ENCODE results near the gene TFEB.

Gene TFEB

DNA sequence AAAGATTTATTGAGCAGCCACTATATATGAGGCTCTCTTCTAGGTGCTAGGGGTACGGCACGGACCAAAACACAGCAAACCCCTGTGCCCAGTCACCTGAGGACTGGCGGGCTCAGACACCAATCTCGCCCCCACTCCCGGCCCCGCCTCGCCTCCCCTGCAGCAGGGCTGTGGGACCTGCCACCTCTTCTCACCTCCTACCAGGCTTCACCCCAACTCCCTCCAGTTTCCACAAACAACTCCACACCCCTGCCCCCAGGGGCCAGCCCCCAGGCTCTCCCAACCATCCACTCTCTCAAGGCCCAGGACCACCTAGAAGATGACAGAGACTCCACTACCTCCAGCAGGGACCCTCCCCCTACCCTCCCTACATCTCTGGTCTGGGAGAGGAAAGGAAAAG is 6.5 kb downstream of the TFEB start:
- Histone ChIP-seq H3K4me1 (ENCODE audit: control insufficient read depth, insufficient read depth, low read length) (peaks cover 52% of the 10 kb centered on the region), H3K4me3 (ENCODE audit: low read length in 2 of 2) (no peak overlapping the region), H3K27ac (ENCODE audit: low read length) (no peak overlapping the region), H3K9me3 (ENCODE audit: control insufficient read depth in 2 of 2, low read length in 2 of 2) (no peaks in the 10 kb centered on the region), H3K9ac (ENCODE audit: low read length in 2 of 2) (no peak overlapping the region), H3K36me3 (ENCODE audit: control insufficient read depth in 2 of 2, insufficient read depth in 2 of 2, low read length in 2 of 2) (peaks cover 0 to 6% of the 10 kb centered on the region in 2 donors), H3K27me3 (ENCODE audit: control insufficient read depth in 1 of 2, insufficient read depth in 2 of 2, low read length in 2 of 2) (no peaks in the 10 kb centered on the region)

DNA sequence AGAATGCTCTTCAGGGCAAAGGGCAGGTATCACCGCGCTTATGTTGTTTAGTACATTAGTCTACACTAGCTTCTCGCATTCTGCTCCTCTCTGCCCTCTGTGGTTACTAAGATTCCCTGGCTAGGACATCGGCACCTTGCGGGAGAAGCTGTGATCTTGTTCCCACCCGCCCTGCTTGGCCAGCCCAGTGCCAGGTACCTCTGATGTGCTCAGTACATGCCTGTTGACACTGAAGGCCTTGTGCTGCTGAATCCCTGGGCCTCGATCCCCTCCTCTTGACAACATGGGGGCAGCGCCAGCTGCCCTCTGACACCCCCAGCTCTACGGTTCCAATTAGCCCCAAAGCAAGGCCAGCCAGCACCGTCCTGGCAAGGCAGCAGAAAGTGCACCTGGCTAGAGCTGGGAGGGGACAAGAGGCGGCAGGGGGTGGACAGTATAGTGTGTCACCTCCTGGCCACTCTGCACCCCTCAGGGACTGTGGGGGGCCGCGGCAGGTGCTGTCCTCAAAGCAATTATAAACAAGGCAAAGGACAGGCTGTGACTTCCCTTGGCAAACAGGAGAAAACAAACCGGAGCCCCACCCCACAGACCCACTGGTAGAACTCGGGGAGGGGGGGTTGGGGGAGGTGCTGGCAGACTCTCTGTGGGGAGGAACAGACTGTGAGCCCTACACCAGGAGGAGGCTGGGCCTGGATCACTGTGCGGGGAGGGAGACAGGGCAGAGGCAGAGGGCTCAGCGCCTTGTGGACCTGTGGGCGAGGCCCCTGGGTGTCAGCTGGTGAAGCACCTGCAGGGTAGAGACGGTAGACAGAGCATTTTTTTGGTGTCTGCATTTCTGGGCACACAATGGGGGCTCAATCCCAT is 7.1 kb downstream of the TFEB start:
- Histone ChIP-seq H3K27ac (ENCODE audit: low read length) (no peak overlapping the region), H3K9me3 (ENCODE audit: control insufficient read depth in 2 of 2, low read length in 2 of 2) (no peaks in the 10 kb centered on the region), H3K36me3 (ENCODE audit: control insufficient read depth in 2 of 2, insufficient read depth in 2 of 2, low read length in 2 of 2) (peaks cover 0 to 6% of the 10 kb centered on the region in 2 donors), H3K4me3 (ENCODE audit: low read length in 2 of 2) (no peak overlapping the region), H3K9ac (ENCODE audit: low read length in 2 of 2) (no peak overlapping the region), H3K27me3 (ENCODE audit: control insufficient read depth in 1 of 2, insufficient read depth in 2 of 2, low read length in 2 of 2) (no peaks in the 10 kb centered on the region), H3K4me1 (ENCODE audit: control insufficient read depth, insufficient read depth, low read length) (peaks cover 47% of the 10 kb centered on the region)

DNA sequence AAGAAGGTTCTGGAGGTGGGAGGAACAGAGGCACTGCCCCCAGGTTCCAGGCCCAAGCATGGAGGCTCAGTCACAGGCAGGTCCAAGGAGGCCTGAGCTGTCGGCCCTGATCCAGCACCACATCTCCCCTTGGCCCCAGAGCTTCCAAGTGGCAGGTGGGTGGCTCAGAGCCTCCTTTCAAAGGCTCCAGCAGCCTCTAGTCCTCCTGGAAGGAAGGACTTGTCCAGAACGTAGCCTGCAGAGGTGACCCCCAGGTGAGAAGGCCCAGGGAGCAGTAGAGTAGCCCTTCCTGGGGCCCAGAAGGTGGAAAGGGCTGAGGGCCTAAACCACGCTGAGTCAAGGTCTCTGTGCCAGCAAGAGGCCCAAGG is 7.7 kb downstream of the TFEB start:
- H3K4me1 ChIP-seq (ENCODE audit: control insufficient read depth, insufficient read depth, low read length), result peaks cover 43% of the 10 kb centered on the region
- H3K27ac ChIP-seq (ENCODE audit: low read length), result no peak overlapping the region
- H3K4me3 ChIP-seq (ENCODE audit: low read length in 2 of 2), result no peak overlapping the region
- no peaks in the 10 kb centered on the region for H3K27me3 ChIP-seq (ENCODE audit: control insufficient read depth in 1 of 2, insufficient read depth in 2 of 2, low read length in 2 of 2)
- no peak overlapping the region for H3K9ac ChIP-seq (ENCODE audit: low read length in 2 of 2)
- H3K36me3 ChIP-seq (ENCODE audit: control insufficient read depth in 2 of 2, insufficient read depth in 2 of 2, low read length in 2 of 2), result peaks cover 0 to 6% of the 10 kb centered on the region in 2 donors
- H3K9me3 ChIP-seq (ENCODE audit: control insufficient read depth in 2 of 2, low read length in 2 of 2), result no peaks in the 10 kb centered on the region

DNA sequence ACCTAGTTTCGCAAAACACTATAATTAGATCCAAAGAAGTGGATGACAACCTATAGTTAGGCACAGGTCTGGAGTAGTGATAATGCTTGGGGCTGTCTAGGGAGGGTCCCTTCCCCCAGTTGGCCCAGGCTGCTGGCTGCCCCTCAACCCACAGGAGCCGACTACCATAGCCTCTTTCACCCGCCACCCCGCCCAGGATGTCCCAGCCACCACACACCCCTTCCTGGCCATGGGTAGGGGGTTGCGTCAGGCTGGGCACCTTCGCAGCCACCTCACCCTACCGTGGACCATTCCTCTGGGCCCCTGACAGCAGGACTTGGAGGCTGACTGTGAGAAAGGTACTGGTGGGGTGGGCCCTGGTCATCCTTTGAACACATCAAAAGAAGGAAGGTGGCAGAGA is 8.5 kb downstream of the TFEB start:
- peaks cover 0 to 6% of the 10 kb centered on the region in 2 donors for H3K36me3 ChIP-seq (ENCODE audit: control insufficient read depth in 2 of 2, insufficient read depth in 2 of 2, low read length in 2 of 2)
- no peak overlapping the region for H3K9ac ChIP-seq (ENCODE audit: low read length in 2 of 2)
- peaks cover 37% of the 10 kb centered on the region for H3K4me1 ChIP-seq (ENCODE audit: control insufficient read depth, insufficient read depth, low read length)
- no peaks in the 10 kb centered on the region for H3K27me3 ChIP-seq (ENCODE audit: control insufficient read depth in 1 of 2, insufficient read depth in 2 of 2, low read length in 2 of 2)
- H3K4me3 ChIP-seq (ENCODE audit: low read length in 2 of 2), result no peak overlapping the region
- no peaks in the 10 kb centered on the region for H3K9me3 ChIP-seq (ENCODE audit: control insufficient read depth in 2 of 2, low read length in 2 of 2)
- H3K27ac ChIP-seq (ENCODE audit: low read length), result no peak overlapping the region

DNA sequence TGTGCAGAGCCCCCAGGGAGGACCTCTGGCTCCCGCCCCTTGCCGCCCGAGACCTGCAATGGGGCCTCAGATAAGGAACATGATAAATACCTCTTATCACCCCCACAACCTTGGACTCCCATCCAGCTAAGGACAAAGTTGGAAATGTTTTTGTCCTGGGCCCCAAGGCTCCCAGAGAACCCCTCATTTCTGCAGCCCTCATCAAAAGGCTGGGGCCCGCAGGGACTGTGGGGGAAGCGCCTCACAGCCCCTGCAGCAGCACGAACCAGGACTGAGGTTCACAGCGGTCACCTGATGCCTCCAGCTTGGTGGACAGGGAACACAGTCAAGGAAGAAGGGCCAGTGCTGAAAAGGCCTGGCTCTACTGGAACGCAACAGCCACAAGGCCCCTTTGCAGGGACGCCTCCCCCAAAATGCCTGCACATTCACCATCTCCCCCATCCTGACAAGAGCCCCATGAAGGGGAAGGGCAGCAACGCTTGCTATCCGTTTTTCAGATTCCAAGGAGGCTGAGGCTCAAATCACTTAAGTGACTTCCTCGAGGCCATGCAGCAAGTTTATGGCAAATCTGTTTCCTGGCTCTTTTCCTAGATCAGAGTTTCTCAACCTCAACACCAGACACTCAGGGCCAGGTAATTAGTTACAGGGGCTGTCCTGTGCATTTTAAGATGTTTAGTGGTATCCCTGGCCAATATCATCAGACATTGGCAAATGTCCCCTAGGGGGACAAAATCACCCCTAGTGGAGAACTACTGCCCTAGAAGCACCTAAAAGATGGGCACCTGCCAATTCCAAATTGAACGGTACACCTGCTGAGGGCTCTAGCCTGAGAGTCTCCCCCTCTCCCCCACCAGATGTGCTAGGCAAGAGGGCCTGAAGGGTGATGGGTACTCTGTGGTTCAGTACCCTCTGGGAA is 10.6 kb downstream of the TFEB start:
- Histone ChIP-seq H3K4me3 (ENCODE audit: low read length in 2 of 2) (no peak overlapping the region), H3K9ac (ENCODE audit: low read length in 2 of 2) (no peak overlapping the region), H3K36me3 (ENCODE audit: control insufficient read depth in 2 of 2, insufficient read depth in 2 of 2, low read length in 2 of 2) (peaks cover 0 to 6% of the 10 kb centered on the region in 2 donors), H3K27ac (ENCODE audit: low read length) (no peak overlapping the region), H3K9me3 (ENCODE audit: control insufficient read depth in 2 of 2, low read length in 2 of 2) (no peaks in the 10 kb centered on the region), H3K4me1 (ENCODE audit: control insufficient read depth, insufficient read depth, low read length) (peaks cover 18% of the 10 kb centered on the region), H3K27me3 (ENCODE audit: control insufficient read depth in 1 of 2, insufficient read depth in 2 of 2, low read length in 2 of 2) (no peaks in the 10 kb centered on the region)

DNA sequence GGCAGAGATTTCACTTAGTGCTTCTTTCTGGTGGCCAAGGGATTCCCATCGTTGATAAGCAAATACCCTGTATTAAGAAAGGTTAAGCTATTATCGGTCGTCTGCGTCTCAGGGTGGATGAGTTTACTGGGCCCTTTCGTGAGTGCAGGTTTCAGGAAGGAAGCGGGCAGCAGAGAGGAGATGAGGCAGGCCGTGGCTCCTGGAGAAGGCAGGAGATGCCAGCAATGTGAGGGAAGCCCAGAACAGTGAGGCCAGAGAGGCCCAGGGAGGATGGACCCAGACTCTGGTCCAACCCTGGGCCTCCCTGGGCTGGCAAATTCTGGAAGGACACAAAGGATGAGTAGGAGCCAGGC is 11.2 kb downstream of the TFEB start:
- no peak overlapping the region for H3K9ac ChIP-seq (ENCODE audit: low read length in 2 of 2)

DNA sequence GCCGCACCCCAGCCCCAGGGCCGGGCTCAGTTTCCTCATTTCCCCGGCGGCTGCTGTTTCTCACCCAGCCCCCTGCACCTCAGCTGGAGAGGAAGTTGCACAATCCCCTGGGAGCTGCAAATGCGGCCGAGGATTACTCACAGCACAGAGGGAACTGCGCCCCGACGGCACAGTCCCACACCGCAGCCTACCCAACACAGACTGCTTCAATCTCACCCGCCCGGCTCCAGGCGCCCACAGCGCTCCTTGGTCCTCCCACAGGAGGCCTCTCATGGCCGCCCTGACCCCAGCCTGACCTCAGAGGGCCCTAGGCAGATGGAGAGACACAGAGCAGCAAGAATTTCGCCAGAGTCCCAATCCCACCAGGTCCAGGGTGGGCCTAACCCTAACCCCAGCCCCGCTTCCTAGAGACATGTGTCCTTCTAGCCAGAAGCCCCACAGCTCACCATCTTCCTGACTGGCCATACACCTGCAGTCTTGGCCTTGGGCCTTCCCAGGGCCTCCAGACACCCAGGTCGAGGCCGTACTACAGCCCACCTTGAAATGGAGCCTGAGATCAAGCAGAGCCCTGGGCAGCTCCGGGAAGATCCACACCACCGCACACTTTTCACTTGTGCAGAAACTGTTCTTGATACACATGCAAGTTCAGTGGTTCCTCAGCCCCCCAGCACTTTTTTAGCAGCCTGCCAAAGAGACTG is 11.7 kb downstream of the TFEB start:
- Histone ChIP-seq H3K4me3 (ENCODE audit: low read length in 2 of 2) (peak overlapping the region in 1 of 2 donors; percentile 8), H3K27ac (ENCODE audit: low read length) (no peak overlapping the region), H3K36me3 (ENCODE audit: control insufficient read depth in 2 of 2, insufficient read depth in 2 of 2, low read length in 2 of 2) (peaks cover 0 to 6% of the 10 kb centered on the region in 2 donors), H3K4me1 (ENCODE audit: control insufficient read depth, insufficient read depth, low read length) (peaks cover 19% of the 10 kb centered on the region), H3K9me3 (ENCODE audit: control insufficient read depth in 2 of 2, low read length in 2 of 2) (no peaks in the 10 kb centered on the region), H3K27me3 (ENCODE audit: control insufficient read depth in 1 of 2, insufficient read depth in 2 of 2, low read length in 2 of 2) (no peaks in the 10 kb centered on the region), H3K9ac (ENCODE audit: low read length in 2 of 2) (no peak overlapping the region)

More for the DNA sequence above, 11.2 kb downstream of the TFEB start:
- Histone ChIP-seq H3K27ac (ENCODE audit: low read length) (no peak overlapping the region), H3K4me1 (ENCODE audit: control insufficient read depth, insufficient read depth, low read length) (peaks cover 19% of the 10 kb centered on the region), H3K4me3 (ENCODE audit: low read length in 2 of 2) (no peak overlapping the region), H3K36me3 (ENCODE audit: control insufficient read depth in 2 of 2, insufficient read depth in 2 of 2, low read length in 2 of 2) (peaks cover 0 to 6% of the 10 kb centered on the region in 2 donors), H3K9me3 (ENCODE audit: control insufficient read depth in 2 of 2, low read length in 2 of 2) (no peaks in the 10 kb centered on the region), H3K27me3 (ENCODE audit: control insufficient read depth in 1 of 2, insufficient read depth in 2 of 2, low read length in 2 of 2) (no peaks in the 10 kb centered on the region)

DNA sequence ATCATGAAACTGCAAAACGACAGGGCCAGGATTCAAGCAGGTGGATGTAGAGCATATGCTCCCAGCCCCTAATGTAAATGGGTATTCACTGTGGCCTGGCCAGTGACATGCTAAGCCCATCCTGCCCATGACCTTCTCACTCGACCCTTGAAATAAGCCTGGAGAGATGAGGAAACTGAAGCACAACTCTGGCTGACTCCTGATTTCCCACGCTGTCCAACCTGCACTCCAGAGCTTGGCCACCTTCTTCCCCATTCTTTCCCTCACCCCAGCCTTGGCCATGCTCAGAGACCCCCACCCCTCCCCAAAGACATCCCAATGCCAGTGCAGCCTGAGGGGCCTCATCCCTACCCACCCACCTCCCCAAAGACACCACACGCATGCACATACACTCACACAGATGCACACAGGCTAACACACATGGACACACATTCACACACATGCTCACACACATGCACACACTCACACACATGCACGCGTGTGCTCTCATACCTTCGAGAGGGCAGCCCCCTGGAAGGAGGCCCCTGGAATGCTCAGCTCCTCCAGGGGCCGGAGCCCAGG is 12.4 kb downstream of the TFEB start:
- no peaks in the 10 kb centered on the region for H3K9me3 ChIP-seq (ENCODE audit: control insufficient read depth in 2 of 2, low read length in 2 of 2)
- peaks cover 19% of the 10 kb centered on the region for H3K4me1 ChIP-seq (ENCODE audit: control insufficient read depth, insufficient read depth, low read length)
- H3K4me3 ChIP-seq (ENCODE audit: low read length in 2 of 2), result peak overlapping the region in 1 of 2 donors; percentile 8
- no peak overlapping the region for H3K27ac ChIP-seq (ENCODE audit: low read length)
- peaks cover 0 to 4% of the 10 kb centered on the region in 2 donors for H3K36me3 ChIP-seq (ENCODE audit: control insufficient read depth in 2 of 2, insufficient read depth in 2 of 2, low read length in 2 of 2)
- H3K9ac ChIP-seq (ENCODE audit: low read length in 2 of 2), result no peak overlapping the region
- H3K27me3 ChIP-seq (ENCODE audit: control insufficient read depth in 1 of 2, insufficient read depth in 2 of 2, low read length in 2 of 2), result no peaks in the 10 kb centered on the region

DNA sequence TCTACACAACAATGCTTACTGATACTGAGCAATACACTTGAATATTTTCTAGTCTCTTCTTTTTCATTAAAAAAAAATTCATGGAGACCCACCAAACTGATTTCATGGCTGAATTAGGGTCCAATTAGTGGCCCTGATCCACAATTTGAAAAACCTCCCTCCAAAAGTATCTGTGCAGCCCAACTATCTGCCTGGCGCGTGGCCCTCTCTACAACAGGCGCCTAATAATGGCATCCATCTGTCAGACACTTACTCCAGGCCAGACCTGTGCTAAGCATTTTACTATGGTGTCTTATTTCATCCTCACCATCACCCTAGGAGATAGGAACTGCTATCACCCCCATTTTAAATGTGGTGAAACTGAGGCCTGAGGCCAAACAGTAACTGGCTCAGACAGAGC is 14.0 kb downstream of the TFEB start:
- no peak overlapping the region for H3K27ac ChIP-seq (ENCODE audit: low read length)
- peaks cover 32% of the 10 kb centered on the region for H3K4me1 ChIP-seq (ENCODE audit: control insufficient read depth, insufficient read depth, low read length)

DNA sequence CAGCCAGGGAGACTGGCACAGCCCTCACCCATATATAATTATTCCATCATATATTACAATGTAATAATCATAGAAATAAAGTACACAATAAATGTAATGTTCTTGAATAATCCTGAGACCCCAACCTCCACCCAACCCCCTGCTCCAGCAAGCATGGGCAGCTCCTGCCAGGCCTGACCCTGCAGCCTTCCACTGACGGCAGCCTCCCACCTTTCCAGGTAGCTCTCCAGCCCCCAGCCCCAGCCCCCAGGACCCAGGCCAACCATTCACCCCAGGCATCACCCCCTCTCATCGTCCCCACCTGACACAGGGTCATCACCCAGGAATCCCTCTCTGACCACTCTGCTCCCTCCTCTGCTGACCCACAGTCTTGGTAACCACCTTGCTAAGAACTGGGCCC is 14.6 kb downstream of the TFEB start:
- Histone ChIP-seq H3K27me3 (ENCODE audit: control insufficient read depth in 1 of 2, insufficient read depth in 2 of 2, low read length in 2 of 2) (no peaks in the 10 kb centered on the region), H3K9ac (ENCODE audit: low read length in 2 of 2) (no peak overlapping the region), H3K36me3 (ENCODE audit: control insufficient read depth in 2 of 2, insufficient read depth in 2 of 2, low read length in 2 of 2) (no peaks in the 10 kb centered on the region), H3K27ac (ENCODE audit: low read length) (no peak overlapping the region), H3K9me3 (ENCODE audit: control insufficient read depth in 2 of 2, low read length in 2 of 2) (no peaks in the 10 kb centered on the region), H3K4me1 (ENCODE audit: control insufficient read depth, insufficient read depth, low read length) (peaks cover 38% of the 10 kb centered on the region), H3K4me3 (ENCODE audit: low read length in 2 of 2) (no peak overlapping the region)

More for the DNA sequence above, 14.0 kb downstream of the TFEB start:
- Histone ChIP-seq H3K4me3 (ENCODE audit: low read length in 2 of 2) (no peak overlapping the region), H3K9ac (ENCODE audit: low read length in 2 of 2) (no peak overlapping the region), H3K27me3 (ENCODE audit: control insufficient read depth in 1 of 2, insufficient read depth in 2 of 2, low read length in 2 of 2) (no peaks in the 10 kb centered on the region), H3K36me3 (ENCODE audit: control insufficient read depth in 2 of 2, insufficient read depth in 2 of 2, low read length in 2 of 2) (no peaks in the 10 kb centered on the region), H3K9me3 (ENCODE audit: control insufficient read depth in 2 of 2, low read length in 2 of 2) (no peaks in the 10 kb centered on the region)

All from stomach smooth muscle (tissue), 2 donors.